Stimulated activated CD4-positive, alpha-beta T cell treated with anti-CD3 and anti-CD28 coated beads, Interleukin-15, amount 100 ng/mL, for 1 hour (primary cell): ENCODE results near the gene P2RX6.
"Not testable (repeated sequence)": the region's sequence is repeated elsewhere in the genome, so short reads cannot be mapped to it uniquely, and the experiment has no call there.

Experiments used
- DNase-seq, 2 donors: peaks; one replicate each; pipeline ENCODE4 v3.0.0-alpha.2; 2020; ENCODE audit warnings: low read depth in 1 of 2, low spot score in 1 of 2

The P2RX6 gene

GRCh38 chr22:21051145-21051830 is 36.3 kb downstream of the P2RX6 start:
- no peak for DNase-seq

DNA sequence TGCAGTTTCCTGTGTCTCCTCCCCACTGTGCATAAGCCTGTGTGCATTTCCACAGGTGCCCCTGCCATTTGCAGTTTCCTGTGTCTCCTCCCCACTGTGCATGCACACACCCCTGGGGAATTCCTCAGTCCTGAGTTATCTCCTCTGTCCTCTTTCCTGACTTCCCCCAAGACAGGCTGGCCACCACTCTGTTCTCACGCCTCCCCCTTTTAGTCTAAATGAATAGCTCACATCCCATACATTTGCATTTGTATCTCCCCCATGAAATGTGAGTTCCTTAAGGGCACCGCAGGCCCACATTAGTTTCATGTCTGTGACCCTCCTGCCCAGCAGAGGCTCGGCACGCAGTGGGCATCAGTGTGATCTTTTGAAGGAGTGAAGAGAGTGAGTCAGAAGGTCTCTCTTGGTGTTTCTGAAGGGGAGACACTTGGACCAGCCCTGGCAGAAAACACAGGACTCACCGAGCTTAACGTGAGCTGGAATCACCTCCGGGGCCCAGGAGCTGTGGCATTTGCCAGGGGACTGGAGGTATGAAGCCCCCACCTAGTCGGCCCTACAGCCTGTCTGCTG is 37.0 kb downstream of the P2RX6 start:
- DNase-seq: no peak

DNA sequence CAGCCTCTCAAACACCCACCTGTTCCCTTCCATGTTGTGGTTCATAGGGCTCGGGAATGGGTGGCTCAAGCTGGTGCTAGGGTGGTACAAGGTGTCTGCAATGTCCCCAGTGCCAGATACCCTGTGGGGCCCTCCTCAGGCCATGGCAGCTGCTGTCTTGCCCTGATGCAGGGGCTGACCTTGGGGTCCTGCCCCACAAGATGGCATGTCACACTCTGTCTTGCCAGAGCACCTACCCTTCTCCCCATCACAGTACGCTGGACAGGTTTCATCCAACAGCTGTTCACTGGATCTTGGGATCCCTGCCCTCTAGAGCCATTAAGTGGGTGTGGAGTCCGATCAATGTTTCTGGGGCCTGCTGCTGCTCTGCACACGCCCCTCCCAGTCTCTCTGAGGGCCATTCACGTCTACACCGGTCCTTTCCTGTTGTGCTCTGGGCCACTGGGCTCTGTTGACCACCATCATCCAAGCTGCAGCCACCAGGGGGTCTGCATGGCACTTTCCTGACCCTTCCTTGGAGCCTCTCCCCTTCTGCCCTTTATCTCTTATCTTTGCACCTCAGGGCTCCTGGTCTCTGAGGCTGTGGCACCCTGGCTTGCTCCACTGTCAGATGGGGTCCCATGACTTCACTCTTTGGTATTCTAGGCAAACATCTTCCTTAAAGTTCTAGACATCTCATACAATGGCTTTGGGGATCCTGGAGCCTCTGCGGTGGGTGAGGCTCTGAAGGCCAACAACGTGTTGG is 37.9 kb downstream of the P2RX6 start:
- no peak for DNase-seq

DNA sequence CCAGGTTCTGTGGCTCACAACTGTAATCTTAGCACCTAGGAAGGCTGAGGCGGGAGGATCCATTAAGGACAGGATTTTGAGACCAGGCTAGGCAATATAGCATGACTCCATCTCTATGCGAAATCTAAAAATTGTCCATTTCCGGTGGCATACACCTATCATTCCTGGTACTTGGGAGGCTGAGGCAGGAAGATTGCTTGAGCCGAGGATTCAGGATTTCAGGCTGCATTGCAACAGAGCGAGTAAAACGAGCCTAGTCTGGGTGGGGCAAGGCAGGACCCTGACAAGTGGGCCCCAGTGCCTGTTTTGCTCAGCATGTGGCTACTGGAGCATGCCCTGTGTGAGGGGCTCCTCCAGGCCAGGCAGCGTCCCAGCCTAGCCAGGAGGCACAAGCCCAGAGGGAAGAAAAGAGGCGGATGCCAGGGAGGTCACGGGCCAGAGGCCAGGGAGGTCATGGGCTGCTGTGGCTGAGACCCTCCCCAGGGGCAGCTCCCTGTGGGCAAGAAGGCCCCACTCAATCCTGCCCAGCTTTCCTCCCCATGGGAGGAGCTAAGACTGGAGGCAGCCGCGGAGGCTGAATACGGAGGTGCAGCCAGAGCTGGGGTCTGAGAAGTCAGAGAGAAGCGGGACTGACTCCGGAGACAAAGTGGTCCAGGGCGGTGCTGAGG is 39.2 kb downstream of the P2RX6 start:
- no peak for DNase-seq

GRCh38 chr22:21054714-21055563 is 40.0 kb downstream of the P2RX6 start:
- no peak for DNase-seq

DNA sequence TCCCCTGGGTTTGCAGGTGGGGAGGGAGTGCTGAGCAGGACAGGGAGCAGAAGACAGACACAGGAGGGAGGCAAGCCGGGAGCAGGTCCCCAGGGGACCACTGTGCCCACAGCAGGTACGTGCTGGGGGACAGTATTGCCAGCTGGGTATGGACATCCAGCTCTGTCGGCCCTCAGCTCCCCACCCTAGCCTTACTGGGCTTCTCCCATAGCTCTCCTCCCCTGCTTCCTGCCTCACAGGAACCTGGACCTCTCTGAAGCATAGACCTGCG is 40.5 kb downstream of the P2RX6 start:
- no peak for DNase-seq

GRCh38 chr22:21055880-21056319 is 40.9 kb downstream of the P2RX6 start:
- DNase-seq: no peak

DNA sequence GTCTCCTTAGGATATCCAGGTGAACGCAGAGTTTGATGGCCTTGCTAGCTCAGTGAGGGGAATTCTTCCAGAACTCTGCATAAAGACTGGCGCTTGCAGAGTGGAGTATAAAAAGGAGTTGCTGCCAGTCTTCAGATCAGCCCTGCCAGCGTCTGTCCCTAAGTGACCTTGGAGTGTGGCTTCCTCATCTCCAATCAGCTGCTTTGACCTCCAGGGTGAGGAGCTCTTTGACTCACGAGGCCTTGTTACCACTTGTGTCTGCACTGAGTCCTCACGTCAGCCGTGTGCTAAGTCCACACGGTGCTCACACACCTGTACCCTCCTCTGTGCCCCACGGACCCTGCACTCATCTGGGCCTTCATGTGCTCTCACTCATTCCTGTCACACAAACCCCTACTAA is 45.4 kb downstream of the P2RX6 start:
- DNase-seq: not testable (repeated sequence)

DNA sequence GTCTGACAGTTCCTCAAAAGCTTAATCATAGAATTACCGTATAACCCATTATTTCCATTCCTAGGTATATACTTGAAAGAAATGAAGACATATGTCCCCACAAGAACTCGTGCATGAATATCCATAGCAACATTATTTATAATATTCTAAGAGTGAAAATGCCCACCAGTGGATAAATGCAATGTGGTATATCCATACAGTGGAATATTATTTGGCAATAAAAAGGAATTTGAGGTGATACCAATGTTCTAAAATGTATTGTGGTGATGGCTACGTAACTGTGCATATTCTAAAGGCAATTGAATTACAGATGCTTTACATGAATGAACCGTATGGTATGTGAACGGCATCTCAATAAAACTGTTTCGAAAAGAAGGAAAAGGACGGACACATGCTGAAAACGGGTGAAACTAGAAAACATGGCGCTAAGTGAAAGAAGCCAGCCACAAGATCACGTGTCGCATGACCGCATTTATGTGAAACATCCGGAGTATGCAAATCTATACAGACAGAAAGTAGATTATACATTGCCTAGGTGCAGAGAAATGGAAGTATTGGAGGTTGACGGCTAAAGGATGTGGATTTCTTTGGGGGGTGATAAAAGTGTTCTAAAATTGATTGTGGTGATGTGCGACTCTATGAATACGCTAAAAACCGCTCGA is 46.8 kb downstream of the P2RX6 start:
- not testable (repeated sequence) for DNase-seq

DNA sequence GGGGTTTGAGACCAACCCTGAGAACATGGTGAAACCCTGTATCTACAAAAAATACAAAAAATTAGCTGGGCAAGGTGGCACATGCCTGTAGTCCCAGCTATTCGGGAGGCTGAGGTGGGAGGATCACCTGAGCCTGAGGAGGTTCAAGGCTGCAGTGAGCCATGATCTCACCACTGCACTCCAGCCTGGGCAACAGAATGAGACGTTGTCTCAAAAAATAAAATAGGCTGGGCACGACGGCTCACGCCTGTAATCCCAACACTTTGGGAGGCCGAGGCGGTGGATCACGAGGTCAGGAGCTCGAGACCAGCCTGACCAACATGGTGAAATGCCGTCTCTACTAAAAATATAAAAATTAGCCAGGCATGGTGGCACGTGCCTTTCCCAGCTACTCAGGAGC is 49.5 kb downstream of the P2RX6 start:
- not testable (repeated sequence) for DNase-seq

GRCh38 chr22:21064917-21065864 is 50.2 kb downstream of the P2RX6 start:
- no peak for DNase-seq

- DNase-seq: no peak
Observed at GRCh38 chr22:21067075-21067900, 52.3 kb downstream of the P2RX6 start.

- DNase-seq: no peak
Observed at GRCh38 chr22:21067901-21068680, 53.1 kb downstream of the P2RX6 start.

GRCh38 chr22:21068681-21069276 is 53.8 kb downstream of the P2RX6 start:
- DNase-seq: no peak

- DNase-seq: no peak
Observed at GRCh38 chr22:21069375-21069774, 54.4 kb downstream of the P2RX6 start.

DNA sequence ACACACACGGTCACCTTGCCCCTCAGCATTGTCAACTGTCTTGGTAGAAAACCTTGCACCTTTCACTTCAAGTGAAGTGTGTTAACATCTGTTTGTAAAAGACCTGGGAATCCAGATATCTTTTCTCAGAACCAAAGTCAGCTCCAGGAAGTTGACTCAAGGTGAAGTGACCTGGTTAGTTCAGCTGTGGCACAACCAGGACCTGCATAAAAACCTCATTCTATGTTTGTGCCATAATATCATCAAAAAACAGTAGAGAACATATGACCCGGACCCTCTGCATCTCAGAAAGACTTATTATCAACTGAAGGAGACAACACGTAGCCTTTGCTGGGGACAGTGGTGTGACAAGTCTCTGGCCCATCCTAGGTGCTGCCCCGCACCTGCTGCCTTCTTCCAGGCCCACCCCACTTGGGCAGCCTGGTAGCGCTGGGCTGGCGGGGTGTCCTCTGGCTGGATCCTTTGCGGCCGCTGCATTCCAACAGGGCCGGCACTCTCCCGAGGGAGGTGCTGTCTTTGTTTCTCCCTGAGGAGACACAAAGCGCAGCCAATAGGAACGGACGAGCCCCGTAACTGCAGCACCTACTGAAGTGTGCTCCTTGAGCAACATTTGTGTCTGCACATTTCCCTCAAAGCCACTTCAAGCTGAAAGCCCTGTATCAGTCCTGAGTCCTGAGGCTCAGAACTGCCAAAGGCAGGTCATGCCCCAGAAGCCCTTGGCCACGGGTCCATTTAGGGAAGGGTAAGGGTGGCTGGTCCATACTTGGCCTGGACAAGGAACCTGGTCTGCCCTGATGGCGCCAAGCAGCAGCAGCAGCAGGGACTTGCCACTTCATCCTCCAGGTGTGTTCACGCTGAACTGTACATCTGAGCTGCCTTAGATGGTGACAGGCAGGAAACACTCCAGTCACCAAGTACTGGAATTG is 56.0 kb downstream of the P2RX6 start:
- DNase-seq: no peak
